ENCODE results near the gene DLG2. TPM values are rescaled to one million over a fixed set of nuclear protein-coding genes. Genes with fewer than 3 reads are reported as not detected.

The DLG2 gene
- total RNA-seq, 1 donor from 2014 or later = 1.8 TPM

GRCh38 chr11:83467837-83468236 lies 2159.3 kb downstream of the DLG2 start:
- TF ChIP-seq CTCF (IDR thresholded peaks at IDR 0.05; ENCODE audit: insufficient read depth, low read depth, low read length) (no peak), EZH2 (IDR thresholded peaks at IDR 0.05; ENCODE audit: insufficient read depth, low read length) (no peak)
- Histone ChIP-seq H3K27ac (ENCODE audit: low read depth, low read length) (no peak overlapping the region), H3K9me3 (ENCODE audit: insufficient read depth, low read depth, low read length) (no peaks in the 10 kb centered on the region), H3K4me2 (ENCODE audit: low read length) (no peak overlapping the region), H3K4me3 (ENCODE audit: insufficient read depth, low read depth, low read length) (no peak overlapping the region), H3K36me3 (ENCODE audit: insufficient read depth, low read length) (no peaks in the 10 kb centered on the region), H4K20me1 (ENCODE audit: insufficient read depth, low read length) (no peaks in the 10 kb centered on the region), H2AFZ (ENCODE audit: low read depth, low read length) (no peak overlapping the region), H3K4me1 (ENCODE audit: insufficient read depth, low read length) (no peaks in the 10 kb centered on the region), H3K9ac (ENCODE audit: low read length) (no peak overlapping the region), H3K79me2 (ENCODE audit: insufficient read depth, low read length) (no peaks in the 10 kb centered on the region), H3K27me3 (ENCODE audit: insufficient read depth, low read length) (no peaks in the 10 kb centered on the region)
- Mint-ChIP-seq H3K4me1 (ENCODE audit: low read depth, unreplicated experiment) (peaks cover 5% of the 10 kb centered on the region), H3K9me3 (ENCODE audit: unreplicated experiment) (no peaks in the 10 kb centered on the region), H3K27me3 (ENCODE audit: low read depth, unreplicated experiment) (no peaks in the 10 kb centered on the region), H3K27ac (ENCODE audit: unreplicated experiment) (no peak overlapping the region), H3K4me3 (ENCODE audit: unreplicated experiment) (no peak overlapping the region), H3K36me3 (ENCODE audit: low read depth, unreplicated experiment) (no peaks in the 10 kb centered on the region)
- FAIRE-seq (no peak), DNase-seq (ENCODE audit: low read depth) (no peak)

- no peak for FAIRE-seq
- H2AFZ ChIP-seq (ENCODE audit: low read depth, low read length) = no peak overlapping the region
- Mint-ChIP-seq H3K4me1 (ENCODE audit: low read depth, unreplicated experiment) (no peaks in the 10 kb centered on the region), H3K27ac (ENCODE audit: unreplicated experiment) (no peak overlapping the region), H3K4me3 (ENCODE audit: unreplicated experiment) (no peak overlapping the region), H3K36me3 (ENCODE audit: low read depth, unreplicated experiment) (no peaks in the 10 kb centered on the region), H3K9me3 (ENCODE audit: unreplicated experiment) (no peaks in the 10 kb centered on the region), H3K27me3 (ENCODE audit: low read depth, unreplicated experiment) (peaks cover 3% of the 10 kb centered on the region)
- H3K27ac ChIP-seq (ENCODE audit: low read depth, low read length) = no peak overlapping the region
- no peaks in the 10 kb centered on the region for H4K20me1 ChIP-seq (ENCODE audit: insufficient read depth, low read length)
- no peak for DNase-seq (ENCODE audit: low read depth)
- H3K27me3 ChIP-seq (ENCODE audit: insufficient read depth, low read length) = no peaks in the 10 kb centered on the region
- TF ChIP-seq CTCF (IDR thresholded peaks at IDR 0.05; ENCODE audit: insufficient read depth, low read depth, low read length) (no peak), EZH2 (IDR thresholded peaks at IDR 0.05; ENCODE audit: insufficient read depth, low read length) (no peak)
- H3K4me1 ChIP-seq (ENCODE audit: insufficient read depth, low read length) = no peaks in the 10 kb centered on the region
- no peaks in the 10 kb centered on the region for H3K9me3 ChIP-seq (ENCODE audit: insufficient read depth, low read depth, low read length)
- no peak overlapping the region for H3K4me2 ChIP-seq (ENCODE audit: low read length)
- H3K4me3 ChIP-seq (ENCODE audit: insufficient read depth, low read depth, low read length) = no peak overlapping the region
- no peaks in the 10 kb centered on the region for H3K36me3 ChIP-seq (ENCODE audit: insufficient read depth, low read length)
- H3K9ac ChIP-seq (ENCODE audit: low read length) = no peak overlapping the region
- no peaks in the 10 kb centered on the region for H3K79me2 ChIP-seq (ENCODE audit: insufficient read depth, low read length)
Measured at GRCh38 chr11:83464160-83464944, 2162.8 kb downstream of the DLG2 start.

GRCh38 chr11:83459798-83460197 lies 2167.3 kb downstream of the DLG2 start:
- Histone ChIP-seq H2AFZ (ENCODE audit: low read depth, low read length) (no peak overlapping the region), H3K27me3 (ENCODE audit: insufficient read depth, low read length) (no peaks in the 10 kb centered on the region), H3K27ac (ENCODE audit: low read depth, low read length) (no peak overlapping the region), H3K36me3 (ENCODE audit: insufficient read depth, low read length) (no peaks in the 10 kb centered on the region), H3K4me1 (ENCODE audit: insufficient read depth, low read length) (no peaks in the 10 kb centered on the region), H3K79me2 (ENCODE audit: insufficient read depth, low read length) (no peaks in the 10 kb centered on the region), H3K4me2 (ENCODE audit: low read length) (no peak overlapping the region), H3K9ac (ENCODE audit: low read length) (no peak overlapping the region), H4K20me1 (ENCODE audit: insufficient read depth, low read length) (no peaks in the 10 kb centered on the region), H3K4me3 (ENCODE audit: insufficient read depth, low read depth, low read length) (no peak overlapping the region), H3K9me3 (ENCODE audit: insufficient read depth, low read depth, low read length) (no peaks in the 10 kb centered on the region)
- no peak for FAIRE-seq
- TF ChIP-seq EZH2 (IDR thresholded peaks at IDR 0.05; ENCODE audit: insufficient read depth, low read length) (no peak), CTCF (IDR thresholded peaks at IDR 0.05; ENCODE audit: insufficient read depth, low read depth, low read length) (no peak)
- Mint-ChIP-seq H3K4me1 (ENCODE audit: low read depth, unreplicated experiment) (no peaks in the 10 kb centered on the region), H3K27me3 (ENCODE audit: low read depth, unreplicated experiment) (peaks cover 3% of the 10 kb centered on the region), H3K27ac (ENCODE audit: unreplicated experiment) (no peak overlapping the region), H3K36me3 (ENCODE audit: low read depth, unreplicated experiment) (no peaks in the 10 kb centered on the region), H3K4me3 (ENCODE audit: unreplicated experiment) (no peak overlapping the region), H3K9me3 (ENCODE audit: unreplicated experiment) (no peaks in the 10 kb centered on the region)
- DNase-seq (ENCODE audit: low read depth) = no peak
